PC-3 (cell line): ENCODE measurements around the gene NME4. TPM values are rescaled to one million over a fixed set of nuclear protein-coding genes. Genes with fewer than 3 reads are reported as not detected.

ENCODE experiments used
- ATAC-seq: fragments of 200-7000 bp; cut with Tn5 transposase; 2 replicates; pipeline ENCODE4 v1.9.1; 2020; ENCODE audit warnings: mild to moderate bottlenecking, moderate library complexity
- BruUV-seq: library from RNA; stranded (reverse); fragments of 400-500 nt; replicated peaks from 2 replicates; lab custom pipeline; 2021; lab: Mats Ljungman, UMichigan
- CTCF ChIA-PET: fragments of 300-600 bp; sonication (Branson Sonifier 250); formaldehyde crosslinking; loops from one replicate; lab custom pipeline; 2022; ENCODE audit warnings: antibody characterized with exemption; lab: Charles Lee
- POLR2A ChIA-PET: fragments of 300-600 bp; sonication (Branson Sonifier 250); formaldehyde crosslinking; loops from one replicate; lab custom pipeline; 2022; ENCODE audit warnings: antibody characterized with exemption; ENCODE audit not compliant: unreplicated experiment; lab: Charles Lee
- DNase-seq: peaks from one replicate; pipeline ENCODE4 v3.0.0-alpha.2; 2015
- H2AFZ ChIP-seq: fragments of 300-600 bp; sonication (generic); 2 replicates; pipeline ENCODE4 v1.6.0; 2016; ENCODE audit warnings: antibody characterized with exemption, low read length
- H3F3A ChIP-seq: fragments of 300-600 bp; sonication (generic); one replicate; pipeline ENCODE4 v1.6.0; 2017; ENCODE audit warnings: antibody characterized with exemption, low read length, control low read depth, mild to moderate bottlenecking; ENCODE audit not compliant: unreplicated experiment
- H3K27ac ChIP-seq: fragments of 300-600 bp; sonication (generic); 2 replicates; pipeline ENCODE4 v1.5.1; 2016; ENCODE audit warnings: mild to moderate bottlenecking, low read length
- H3K27me3 ChIP-seq: fragments of 300-600 bp; sonication (generic); 2 replicates; pipeline ENCODE4 v1.6.1; 2016; ENCODE audit warnings: low read length, mixed read lengths
- H3K36me3 ChIP-seq: fragments of 300-600 bp; sonication (generic); 2 replicates; pipeline ENCODE4 v1.6.1; 2016; ENCODE audit warnings: low read depth, mixed run types, low read length, mixed read lengths
- H3K4me1 ChIP-seq: fragments of 300-600 bp; sonication (generic); 2 replicates; pipeline ENCODE4 v1.5.1; 2016; ENCODE audit warnings: low read length; ENCODE audit not compliant: insufficient read depth
- H3K4me2 ChIP-seq: fragments of 300-600 bp; sonication (generic); 2 replicates; pipeline ENCODE4 v1.6.0; 2016; ENCODE audit warnings: low read length
- H3K4me3 ChIP-seq: fragments of 300-600 bp; sonication (generic); 2 replicates; pipeline ENCODE4 v1.5.1; 2016; ENCODE audit warnings: mild to moderate bottlenecking, low read length, mixed read lengths
- H3K79me2 ChIP-seq: fragments of 300-600 bp; sonication (generic); 2 replicates; pipeline ENCODE4 v1.6.1; 2017; ENCODE audit warnings: low read length, mixed read lengths
- H3K9ac ChIP-seq: fragments of 300-600 bp; sonication (generic); 2 replicates; pipeline ENCODE4 v1.6.0; 2016; ENCODE audit warnings: mild to moderate bottlenecking, low read length
- H3K9me2 ChIP-seq: fragments of 300-600 bp; sonication (generic); replicated peaks from 2 replicates; pipeline ENCODE4 v1.6.1; 2016; ENCODE audit warnings: mixed run types, low read length, mixed read lengths
- H3K9me3 ChIP-seq: fragments of 300-600 bp; sonication (generic); 2 replicates; pipeline ENCODE4 v1.6.1; 2016; ENCODE audit warnings: low read length, mixed read lengths
- H4K20me1 ChIP-seq: fragments of 300-600 bp; sonication (generic); 2 replicates; pipeline ENCODE4 v1.6.1; 2016; ENCODE audit warnings: low read length, mixed read lengths
- CTCF ChIP-seq: fragments of 300-600 bp; sonication (generic); conservative IDR thresholded peaks from 2 replicates; pipeline ENCODE4 v1.5.1; 2017; ENCODE audit warnings: antibody characterized with exemption, low read depth, mild to moderate bottlenecking, low read length
- EZH2 ChIP-seq: fragments of 300-600 bp; sonication (generic); IDR thresholded peaks from one replicate; pipeline ENCODE4 v1.6.1; 2017; ENCODE audit warnings: antibody characterized with exemption, mild to moderate bottlenecking, low read length; ENCODE audit not compliant: unreplicated experiment
- EZH2phosphoT487 ChIP-seq: fragments of 300-600 bp; sonication (generic); IDR thresholded peaks from 2 replicates; pipeline ENCODE4 v1.6.1; 2018; ENCODE audit warnings: mild to moderate bottlenecking, antibody characterized with exemption, low read length, borderline replicate concordance
- intact Hi-C: fragments of 100-400 bp; cut with micrococcal nuclease; formaldehyde crosslinking; loops from 2 replicates; pipeline ENCODE4 v1.9.0; 2023
- total RNA-seq: library from RNA; depleted of rRNA; stranded (reverse); fragments of >200 nt; gene quantifications from 2 replicates; pipeline ENCODE4 v1.2.3, GENCODE V29; 2014

Gene NME4
- total RNA-seq, 1 experiment from 2014 or later = 182 TPM

GRCh38 chr16:425082-425718, 28.2 kb downstream of the NME4 start, which contains the start of gene RAB11FIP3:
RAB11FIP3 (plus strand) TSS chr16:425649; CDS start chr16:426007, 358 bp downstream.
- TF ChIP-seq CTCF (peak; percentile 29; the same call in 1 of the 2 replicates), EZH2phosphoT487 (no peak), EZH2 (no peak)
- H3K4me1 ChIP-seq = peaks cover 23% of the 10 kb centered on the region
- no peaks in the 10 kb centered on the region for H3K36me3 ChIP-seq
- DNase-seq (peak; percentile 61), ATAC-seq (peak; percentile 71)
- peak within 1 kb of the TSS; percentile 50 for H3K9ac ChIP-seq
- H3K4me2 ChIP-seq = peak within 1 kb of the TSS; percentile 98
- no peaks in the 10 kb centered on the region for H3F3A ChIP-seq
- H3K9me2 ChIP-seq = no peaks in the 10 kb centered on the region
- POLR2A ChIA-PET = no interaction called here
- H3K9me3 ChIP-seq = no peaks in the 10 kb centered on the region
- peak within 1 kb of the TSS; percentile 80 for H3K4me3 ChIP-seq
- peak within 1 kb of the TSS; percentile 97 for H2AFZ ChIP-seq
- CTCF ChIA-PET = no interaction called here
- BruUV-seq = TSS peak; percentile 69
- H3K27ac ChIP-seq = no peak within 1 kb of the TSS
- H3K79me2 ChIP-seq = peaks cover 17% of the 10 kb centered on the region
- intact Hi-C loops = loop anchor here (2.0 kb wide), 1 partner anchor 22 kb away; no protein-coding TSS in a partner anchor
- H3K27me3 ChIP-seq = no peaks in the 10 kb centered on the region
- peaks cover 6% of the 10 kb centered on the region; the same call in 1 of the 2 replicates for H4K20me1 ChIP-seq

GRCh38 chr16:425740-426114, 28.7 kb downstream of the NME4 start:
- Histone ChIP-seq H3K79me2 (peaks cover 17% of the 10 kb centered on the region), H3K9me3 (no peaks in the 10 kb centered on the region), H3K9ac (peak overlapping the region; percentile 50; the same call in 1 of the 2 replicates), H3K27me3 (no peaks in the 10 kb centered on the region), H4K20me1 (peaks cover 6% of the 10 kb centered on the region; the same call in 1 of the 2 replicates), H3K4me3 (peak overlapping the region; percentile 70), H3K4me1 (peaks cover 23% of the 10 kb centered on the region), H3K9me2 (no peaks in the 10 kb centered on the region), H3K27ac (no peak overlapping the region), H2AFZ (no peak overlapping the region), H3K4me2 (no peak overlapping the region), H3F3A (no peaks in the 10 kb centered on the region), H3K36me3 (no peaks in the 10 kb centered on the region)
- CTCF ChIA-PET = no interaction called here
- intact Hi-C loops = loop anchor here (2.0 kb wide), 1 partner anchor 23 kb away; no protein-coding TSS in a partner anchor
- peak; percentile 12 for ATAC-seq
- no peak for DNase-seq
- no TSS peak for BruUV-seq
- POLR2A ChIA-PET = no interaction called here
- no peak for TF ChIP-seq EZH2phosphoT487
- TF ChIP-seq CTCF = no peak
- no peak for TF ChIP-seq EZH2
